Globus pallidus (tissue), 1 donor: ENCODE results near the gene FOXP4.

Source experiments
- DNase-seq: peaks from one replicate; pipeline ENCODE4 v3.0.0-alpha.2; 2015; ENCODE audit warnings: low spot score

FOXP4 gene, protein sequence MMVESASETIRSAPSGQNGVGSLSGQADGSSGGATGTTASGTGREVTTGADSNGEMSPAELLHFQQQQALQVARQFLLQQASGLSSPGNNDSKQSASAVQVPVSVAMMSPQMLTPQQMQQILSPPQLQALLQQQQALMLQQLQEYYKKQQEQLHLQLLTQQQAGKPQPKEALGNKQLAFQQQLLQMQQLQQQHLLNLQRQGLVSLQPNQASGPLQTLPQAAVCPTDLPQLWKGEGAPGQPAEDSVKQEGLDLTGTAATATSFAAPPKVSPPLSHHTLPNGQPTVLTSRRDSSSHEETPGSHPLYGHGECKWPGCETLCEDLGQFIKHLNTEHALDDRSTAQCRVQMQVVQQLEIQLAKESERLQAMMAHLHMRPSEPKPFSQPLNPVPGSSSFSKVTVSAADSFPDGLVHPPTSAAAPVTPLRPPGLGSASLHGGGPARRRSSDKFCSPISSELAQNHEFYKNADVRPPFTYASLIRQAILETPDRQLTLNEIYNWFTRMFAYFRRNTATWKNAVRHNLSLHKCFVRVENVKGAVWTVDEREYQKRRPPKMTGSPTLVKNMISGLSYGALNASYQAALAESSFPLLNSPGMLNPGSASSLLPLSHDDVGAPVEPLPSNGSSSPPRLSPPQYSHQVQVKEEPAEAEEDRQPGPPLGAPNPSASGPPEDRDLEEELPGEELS

GRCh38 chr6:41545703-41546474, at the start of gene FOXP4:
Gene FOXP4 (plus strand): TSS chr6:41546381. CDS start chr6:41565761, 19,380 bp downstream.
- peak; percentile 93 for DNase-seq

DNA sequence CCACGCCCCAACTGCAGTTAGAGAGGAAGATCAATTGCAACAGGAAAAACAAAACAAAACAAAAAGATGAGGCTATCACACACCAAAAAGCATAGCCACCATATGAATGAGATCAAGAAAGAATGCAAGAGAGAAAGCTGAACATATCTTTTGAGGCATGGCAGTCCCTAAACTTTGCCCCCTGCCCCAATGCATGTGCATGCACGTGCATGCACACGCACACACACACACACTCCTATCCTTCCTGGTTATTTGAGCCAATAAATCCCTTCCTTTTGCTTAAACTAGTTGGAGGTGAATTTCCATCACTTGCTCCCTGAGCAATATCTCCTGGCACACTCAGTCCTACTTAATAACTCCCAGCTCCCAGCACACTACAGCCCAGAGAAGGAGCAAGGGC, 48.6 kb upstream of the FOXP4 start:
- no peak for DNase-seq

- no peak for DNase-seq
These were observed 48.2 kb upstream of the FOXP4 start for GRCh38 chr6:41497994-41498393.

DNA sequence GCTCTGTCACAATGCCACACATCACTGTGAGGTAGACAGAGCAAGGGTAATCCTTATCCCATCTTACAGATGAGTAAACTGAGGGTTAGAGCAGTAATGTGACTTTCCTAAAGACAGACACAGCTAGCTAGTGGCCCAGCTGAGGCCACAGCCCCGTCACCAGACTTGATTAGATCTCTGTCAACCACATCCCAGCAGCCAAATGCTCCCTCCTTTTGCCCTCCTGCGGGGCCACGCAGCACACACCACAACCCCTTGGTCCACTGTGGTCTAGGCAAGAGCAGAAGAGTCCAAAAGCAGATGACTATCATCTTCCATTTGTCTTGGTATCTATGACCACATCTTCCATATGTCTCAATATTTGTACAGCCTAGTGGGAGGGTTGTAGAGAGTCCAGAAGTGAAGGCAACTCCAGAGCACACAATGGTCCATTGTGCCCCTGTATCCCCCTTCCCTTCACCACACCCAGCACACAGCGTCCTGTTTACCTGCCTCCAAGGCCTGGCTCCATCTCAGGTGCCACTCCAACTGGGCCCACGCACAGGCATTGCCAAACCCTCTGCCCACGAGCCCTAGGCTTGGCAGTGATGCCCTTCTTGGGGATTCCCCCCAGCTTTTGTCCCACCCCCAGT, 47.1 kb upstream of the FOXP4 start:
- DNase-seq = no peak

DNA sequence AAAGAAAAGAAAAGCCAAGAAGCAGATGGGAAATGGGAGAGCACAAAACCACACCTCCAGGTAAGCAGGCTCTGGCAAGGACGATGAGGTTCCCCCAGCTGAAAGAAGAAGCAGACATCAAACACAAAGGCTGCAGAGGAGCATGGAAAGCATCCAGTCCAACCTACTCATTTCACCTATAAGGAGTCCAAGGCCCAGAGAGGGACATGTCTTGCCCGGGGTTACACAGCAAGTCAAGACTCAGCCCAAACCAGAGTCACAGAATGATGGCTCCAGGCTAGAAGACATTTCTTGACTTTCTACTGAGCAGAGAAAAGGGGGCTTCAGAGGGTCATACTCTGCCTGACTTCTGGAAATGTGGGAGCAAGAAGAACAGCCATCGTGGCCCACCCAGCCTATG, 45.6 kb upstream of the FOXP4 start:
- no peak for DNase-seq

GRCh38 chr6:41502566-41502916, 43.6 kb upstream of the FOXP4 start:
- no peak for DNase-seq

- DNase-seq = no peak
These were observed 43.1 kb upstream of the FOXP4 start for GRCh38 chr6:41502917-41503671.

DNA sequence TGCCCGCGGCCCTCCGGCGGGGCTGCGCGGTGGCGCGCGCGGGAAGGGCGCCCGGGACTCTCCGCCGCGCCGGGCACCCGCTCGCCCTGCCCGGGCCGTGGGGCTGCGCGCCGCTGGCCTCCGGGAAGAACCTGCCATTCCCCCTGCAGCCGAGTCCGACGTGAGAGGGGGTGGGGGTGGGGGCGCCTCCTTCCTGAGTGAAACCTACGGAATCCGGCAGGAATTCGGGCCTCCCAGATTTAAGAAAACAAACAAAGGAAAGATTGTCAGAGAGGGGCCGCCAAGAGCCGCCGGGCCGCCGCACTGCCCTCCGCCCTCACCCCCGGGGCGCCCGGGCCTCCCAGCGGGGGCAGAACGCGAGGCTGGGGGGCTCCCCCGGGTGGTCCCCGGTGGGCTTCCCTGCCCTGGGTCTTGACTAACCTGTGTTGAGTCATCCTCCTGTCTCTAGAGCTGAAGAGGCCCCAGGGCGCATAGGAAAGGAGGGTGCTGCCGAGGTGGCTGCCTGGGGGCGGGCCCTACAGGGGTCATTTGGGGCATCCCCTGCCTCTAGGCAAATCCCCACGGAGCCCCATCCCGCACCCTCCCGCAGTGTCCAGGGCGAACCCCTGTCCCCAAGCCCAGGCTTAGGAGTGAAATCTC, 42.2 kb upstream of the FOXP4 start:
- DNase-seq = peak; percentile 35

GRCh38 chr6:41504466-41505121, 41.6 kb upstream of the FOXP4 start:
- DNase-seq = no peak

GRCh38 chr6:41505122-41506049, 40.8 kb upstream of the FOXP4 start:
- DNase-seq = peak; percentile 40

GRCh38 chr6:41508479-41508878, 37.7 kb upstream of the FOXP4 start:
- DNase-seq = no peak

DNA sequence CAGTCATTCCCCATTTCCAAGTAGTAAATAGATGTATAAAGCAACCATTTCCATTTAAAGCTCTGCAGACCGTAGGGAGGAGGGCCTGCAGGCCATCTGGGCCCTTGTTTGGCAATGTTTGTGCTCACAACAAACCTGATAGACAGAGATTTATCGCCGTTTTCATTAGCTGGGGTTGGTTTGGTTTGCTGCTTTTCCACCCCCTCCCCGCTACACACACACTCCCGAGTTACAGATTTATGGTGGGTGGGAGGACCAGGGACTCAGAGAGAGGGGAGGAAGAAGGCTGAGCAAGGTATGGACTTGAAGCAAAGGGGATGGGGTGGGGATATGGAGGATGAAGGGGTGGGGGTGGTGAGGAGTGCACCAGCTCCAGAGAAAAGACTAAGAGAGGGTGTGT, 36.6 kb upstream of the FOXP4 start:
- DNase-seq = no peak

DNA sequence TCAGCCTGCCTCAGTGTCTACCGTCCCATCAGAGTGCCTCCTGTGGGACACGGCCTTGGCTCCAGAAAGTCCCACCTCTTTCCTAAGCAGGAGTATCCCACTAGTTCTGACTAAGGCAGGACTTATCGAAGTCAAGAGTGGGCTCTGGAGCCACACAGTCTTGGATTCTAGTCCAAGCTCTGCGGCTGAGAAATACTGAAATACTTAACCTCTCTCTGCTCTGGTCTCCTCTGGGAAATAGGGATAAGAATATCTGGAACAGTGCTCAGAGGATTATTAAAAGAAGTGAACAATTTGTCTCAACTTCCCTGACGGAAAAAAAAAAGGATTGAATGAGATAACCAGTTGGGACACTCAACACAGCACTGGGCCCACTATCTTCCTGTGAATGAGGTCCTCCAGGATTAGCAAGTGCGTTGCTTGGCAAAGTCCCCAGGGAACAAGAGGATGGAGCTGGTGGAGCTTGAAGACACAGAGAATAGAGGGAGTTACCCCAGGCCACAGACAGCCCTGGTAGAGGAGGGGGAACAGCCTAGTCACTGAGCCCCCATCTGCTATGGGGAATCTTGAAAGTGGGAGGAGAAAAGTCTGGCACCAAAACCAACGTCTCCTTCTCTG, 34.6 kb upstream of the FOXP4 start:
- no peak for DNase-seq

DNA sequence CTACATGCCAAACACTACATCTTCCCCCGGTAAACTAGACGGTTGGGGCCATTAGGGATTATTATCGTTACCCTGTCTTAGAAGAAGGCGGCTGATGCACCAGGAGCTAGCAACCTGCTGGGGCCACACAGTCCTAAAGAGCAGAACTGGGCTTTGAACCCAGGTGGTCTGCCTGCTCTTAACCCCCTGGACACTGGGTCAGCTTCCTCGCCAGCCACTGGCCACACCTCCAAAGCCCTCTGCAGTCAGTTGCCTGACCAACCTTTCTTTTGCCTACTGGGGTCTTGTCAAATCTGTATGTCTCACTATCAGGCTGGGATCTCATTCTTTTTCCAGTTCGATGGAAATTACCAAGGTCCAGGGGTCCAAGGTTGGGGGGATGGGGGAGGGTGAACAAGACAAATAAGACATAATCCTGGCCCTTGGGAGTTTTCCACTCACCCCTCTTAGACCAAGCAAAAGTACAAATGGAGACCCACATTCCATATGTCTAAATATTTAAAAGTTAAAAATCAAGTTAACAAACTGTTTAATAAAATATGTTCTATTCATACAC, 34.0 kb upstream of the FOXP4 start:
- DNase-seq = no peak

- DNase-seq = no peak
These were observed 30.2 kb upstream of the FOXP4 start for GRCh38 chr6:41515995-41516394.

GRCh38 chr6:41518118-41518517, 28.1 kb upstream of the FOXP4 start:
- no peak for DNase-seq

DNA sequence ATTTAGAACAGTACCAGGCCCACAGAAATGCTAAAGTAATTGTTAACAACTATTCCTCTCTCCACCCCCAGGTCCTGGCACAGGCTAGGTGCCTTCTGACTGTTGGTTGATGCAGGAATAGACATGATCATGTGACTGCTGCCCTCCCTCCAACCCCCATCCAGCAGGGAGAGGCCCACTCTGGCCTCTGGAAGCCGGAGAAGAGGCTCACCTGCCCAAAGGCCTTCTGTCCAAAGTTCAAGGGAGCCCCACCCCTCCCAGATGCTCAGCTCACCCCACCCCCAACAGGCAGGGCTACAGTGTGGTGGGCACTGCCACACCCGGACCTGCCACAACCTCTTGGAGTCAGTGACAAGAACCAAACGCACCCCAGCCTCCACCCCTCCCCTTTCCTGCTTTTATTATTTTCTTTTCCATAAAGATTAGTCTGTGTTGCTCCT, 26.9 kb upstream of the FOXP4 start:
- DNase-seq = no peak
